ENCODE data around the gene RFTN1.

Gene RFTN1

DNA sequence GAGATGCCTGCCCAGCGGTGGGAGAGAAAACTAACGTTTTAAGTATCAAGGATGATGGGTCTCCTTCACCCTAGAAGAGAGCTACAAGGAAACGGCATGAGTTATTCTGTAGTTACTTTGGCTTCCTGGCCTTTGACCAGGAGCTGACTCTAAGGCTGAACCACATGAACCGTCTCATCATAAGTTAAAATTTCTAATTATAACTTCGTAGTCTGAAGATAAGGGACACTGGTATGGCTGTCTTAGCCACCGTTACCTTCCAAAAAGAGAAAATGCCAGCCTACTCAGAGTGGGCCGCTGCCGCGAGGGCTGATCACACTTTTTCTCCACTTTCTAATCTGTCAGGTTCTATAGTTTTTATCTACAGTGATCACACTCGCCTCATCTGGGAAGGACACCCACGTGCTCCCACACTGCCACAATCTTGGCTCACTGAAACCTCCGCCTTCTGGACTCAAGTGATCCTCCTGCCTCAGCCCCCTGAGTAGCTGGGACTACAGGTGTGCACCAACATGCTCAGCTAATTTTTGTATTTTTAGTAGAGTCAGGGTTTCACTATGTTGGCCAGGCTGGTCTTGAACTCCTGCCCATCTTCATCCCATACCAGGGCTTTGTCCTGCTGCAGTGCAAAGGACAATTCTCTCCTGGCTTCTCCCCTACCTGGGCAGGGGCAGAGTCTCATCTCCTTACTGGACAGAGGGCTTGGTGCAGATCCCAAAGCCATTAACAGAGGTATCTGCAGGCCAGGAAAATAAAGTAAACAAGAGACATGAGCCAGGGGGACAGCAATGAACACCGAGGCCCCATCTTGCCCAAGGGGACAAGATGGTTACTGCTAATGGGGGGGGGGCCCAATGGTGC, 73.4 kb downstream of the RFTN1 start:
- DNase-seq, result no peak
- H2AK5ac ChIP-seq (ENCODE audit: low read length), result no peak overlapping the region
- H3K4me3 ChIP-seq (ENCODE audit: low read length), result no peak overlapping the region
- no peak overlapping the region for H2BK15ac ChIP-seq (replicated peaks; ENCODE audit: low read depth)
- no peak overlapping the region for H3K18ac ChIP-seq (ENCODE audit: low read length)
- no peak overlapping the region for H3K23ac ChIP-seq (ENCODE audit: low read length)
- H2BK5ac ChIP-seq (ENCODE audit: low read length), result no peak overlapping the region
- no peak overlapping the region for H3K9ac ChIP-seq (ENCODE audit: low read length)
- H4K5ac ChIP-seq (ENCODE audit: low read length), result no peak overlapping the region
- no peak overlapping the region for H3K56ac ChIP-seq (ENCODE audit: low read length)
- no CpG with 5 or more reads among the region's 13 CpGs for WGBS (ENCODE audit: extremely low coverage, insufficient coverage, low lambda C conversion rate)
- no peak overlapping the region for H3K27ac ChIP-seq (ENCODE audit: low read depth, low read length)
- H3K36me3 ChIP-seq (ENCODE audit: control insufficient read depth, insufficient read depth, low read length), result no peaks in the 10 kb centered on the region
- H3K4me2 ChIP-seq (ENCODE audit: low read length), result no peak overlapping the region
- H3K27me3 ChIP-seq (ENCODE audit: insufficient read depth, low read length, poor library complexity), result no peaks in the 10 kb centered on the region
- H3K4me1 ChIP-seq (ENCODE audit: control insufficient read depth, low read depth, low read length), result no peaks in the 10 kb centered on the region
- H3K79me1 ChIP-seq (ENCODE audit: low read length), result no peaks in the 10 kb centered on the region
- no peak overlapping the region for H2BK120ac ChIP-seq (ENCODE audit: low read depth, low read length)
- H4K8ac ChIP-seq (ENCODE audit: low read depth, low read length), result no peak overlapping the region
- no peaks in the 10 kb centered on the region for H3K79me2 ChIP-seq (ENCODE audit: control insufficient read depth, insufficient read depth, low read length)
- no peak overlapping the region for H3K4ac ChIP-seq (ENCODE audit: low read depth, low read length)

DNA sequence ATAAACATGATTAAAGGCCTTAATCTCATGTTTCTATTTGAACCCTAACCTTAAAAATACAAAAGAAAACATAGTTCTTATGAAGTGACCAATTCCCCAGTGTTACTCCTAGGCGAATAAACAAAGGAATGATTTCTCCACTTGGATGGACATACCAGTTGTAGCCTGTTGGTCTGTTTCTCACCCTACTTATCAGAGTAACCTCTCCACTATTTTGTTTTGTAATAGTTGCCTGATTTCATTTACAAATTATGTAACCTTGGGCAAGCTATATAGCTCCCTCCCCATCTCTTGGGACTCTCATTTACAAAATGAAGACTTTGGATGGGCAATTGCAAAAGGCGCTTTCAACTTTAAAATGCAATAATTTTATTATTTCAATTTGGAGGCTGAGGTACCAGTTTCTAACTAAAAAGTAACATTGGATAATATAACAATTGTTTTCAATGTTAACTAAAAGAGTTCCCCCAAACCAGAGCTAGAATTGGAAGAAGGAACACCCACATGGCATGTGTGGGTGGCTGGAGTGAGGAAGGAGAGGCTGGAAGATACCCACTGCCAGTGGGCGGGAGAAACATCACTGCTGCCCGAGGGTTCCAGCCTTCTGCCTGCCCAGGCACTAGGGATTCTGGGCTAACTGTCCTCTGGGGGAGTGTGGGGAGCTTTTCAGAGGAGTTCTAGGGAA, 74.2 kb downstream of the RFTN1 start:
- Histone ChIP-seq H3K4ac (ENCODE audit: low read depth, low read length) (no peak overlapping the region), H3K36me3 (ENCODE audit: control insufficient read depth, insufficient read depth, low read length) (no peaks in the 10 kb centered on the region), H3K23ac (ENCODE audit: low read length) (no peak overlapping the region), H3K27me3 (ENCODE audit: insufficient read depth, low read length, poor library complexity) (no peaks in the 10 kb centered on the region), H2BK5ac (ENCODE audit: low read length) (no peak overlapping the region), H3K27ac (ENCODE audit: low read depth, low read length) (no peak overlapping the region), H2BK120ac (ENCODE audit: low read depth, low read length) (no peak overlapping the region), H3K18ac (ENCODE audit: low read length) (no peak overlapping the region), H4K8ac (ENCODE audit: low read depth, low read length) (no peak overlapping the region), H3K56ac (ENCODE audit: low read length) (no peak overlapping the region), H2BK15ac (replicated peaks; ENCODE audit: low read depth) (no peak overlapping the region), H3K9ac (ENCODE audit: low read length) (no peak overlapping the region), H4K5ac (ENCODE audit: low read length) (no peak overlapping the region), H3K79me2 (ENCODE audit: control insufficient read depth, insufficient read depth, low read length) (no peaks in the 10 kb centered on the region), H2AK5ac (ENCODE audit: low read length) (no peak overlapping the region), H3K4me2 (ENCODE audit: low read length) (no peak overlapping the region), H3K4me1 (ENCODE audit: control insufficient read depth, low read depth, low read length) (no peaks in the 10 kb centered on the region), H3K4me3 (ENCODE audit: low read length) (no peak overlapping the region), H3K79me1 (ENCODE audit: low read length) (no peaks in the 10 kb centered on the region)
- no peak for DNase-seq
- WGBS (ENCODE audit: extremely low coverage, insufficient coverage, low lambda C conversion rate), result no CpG with 5 or more reads among the region's 4 CpGs

DNA sequence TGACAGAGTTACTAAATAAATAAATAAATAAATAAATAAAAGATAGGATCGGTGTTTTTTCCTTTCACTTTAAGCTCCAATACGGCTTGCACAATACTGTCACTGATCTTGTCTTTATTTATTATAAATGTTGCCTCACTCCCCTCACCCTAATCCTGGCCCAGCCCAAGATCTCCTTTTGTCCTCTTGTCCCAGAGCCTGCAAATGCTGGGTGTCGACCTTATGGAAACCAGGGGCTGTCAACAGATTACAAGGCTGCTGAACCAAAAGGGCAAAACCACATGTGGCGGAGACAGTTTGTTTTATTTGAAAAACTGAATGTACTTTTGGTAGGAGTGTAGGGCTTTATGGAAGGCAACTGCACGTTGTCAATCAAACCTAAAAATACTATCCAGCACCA, 75.9 kb downstream of the RFTN1 start:
- H3K27me3 ChIP-seq (ENCODE audit: insufficient read depth, low read length, poor library complexity), result no peaks in the 10 kb centered on the region
- H3K79me2 ChIP-seq (ENCODE audit: control insufficient read depth, insufficient read depth, low read length), result no peaks in the 10 kb centered on the region
- H3K4me1 ChIP-seq (ENCODE audit: control insufficient read depth, low read depth, low read length), result no peaks in the 10 kb centered on the region
- no peak overlapping the region for H2AK5ac ChIP-seq (ENCODE audit: low read length)
- no peak overlapping the region for H3K4me2 ChIP-seq (ENCODE audit: low read length)
- no peak overlapping the region for H3K23ac ChIP-seq (ENCODE audit: low read length)
- H3K36me3 ChIP-seq (ENCODE audit: control insufficient read depth, insufficient read depth, low read length), result no peaks in the 10 kb centered on the region
- H3K9ac ChIP-seq (ENCODE audit: low read length), result no peak overlapping the region
- no peak for DNase-seq
- H4K8ac ChIP-seq (ENCODE audit: low read depth, low read length), result no peak overlapping the region
- no peak overlapping the region for H3K56ac ChIP-seq (ENCODE audit: low read length)
- H2BK15ac ChIP-seq (replicated peaks; ENCODE audit: low read depth), result no peak overlapping the region
- no CpG with 5 or more reads among the region's 5 CpGs for WGBS (ENCODE audit: extremely low coverage, insufficient coverage, low lambda C conversion rate)
- H2BK120ac ChIP-seq (ENCODE audit: low read depth, low read length), result no peak overlapping the region
- H3K18ac ChIP-seq (ENCODE audit: low read length), result no peak overlapping the region
- H4K5ac ChIP-seq (ENCODE audit: low read length), result no peak overlapping the region
- H2BK5ac ChIP-seq (ENCODE audit: low read length), result no peak overlapping the region
- H3K4ac ChIP-seq (ENCODE audit: low read depth, low read length), result no peak overlapping the region
- no peak overlapping the region for H3K27ac ChIP-seq (ENCODE audit: low read depth, low read length)
- H3K4me3 ChIP-seq (ENCODE audit: low read length), result no peak overlapping the region
- H3K79me1 ChIP-seq (ENCODE audit: low read length), result no peaks in the 10 kb centered on the region

DNA sequence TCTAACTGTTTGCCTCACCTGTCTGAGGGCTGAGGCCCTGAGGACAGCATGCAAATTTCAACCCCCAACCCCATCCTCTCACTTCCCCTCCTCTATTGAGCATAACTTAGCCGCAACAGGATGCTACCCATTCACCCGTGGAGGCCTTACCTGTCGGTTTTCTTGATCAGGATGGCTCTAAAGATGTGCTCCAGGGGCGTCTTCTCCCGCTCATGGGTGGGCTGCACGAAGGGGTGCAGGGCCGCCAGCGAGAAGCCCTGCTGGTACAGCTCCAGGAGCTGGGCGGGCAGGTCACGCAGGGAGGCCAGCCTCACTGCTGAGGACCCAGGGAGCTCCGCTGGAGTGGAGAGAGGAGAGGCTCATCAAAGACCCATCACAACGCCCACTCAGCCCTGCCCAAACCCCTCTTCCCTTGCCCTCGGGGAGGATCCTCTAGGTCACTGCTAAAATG, 79.8 kb downstream of the RFTN1 start:
- Histone ChIP-seq H3K27ac (ENCODE audit: low read depth, low read length) (no peak overlapping the region), H3K4ac (ENCODE audit: low read depth, low read length) (no peak overlapping the region), H3K27me3 (ENCODE audit: insufficient read depth, low read length, poor library complexity) (no peaks in the 10 kb centered on the region), H3K79me1 (ENCODE audit: low read length) (no peaks in the 10 kb centered on the region), H2BK15ac (replicated peaks; ENCODE audit: low read depth) (no peak overlapping the region), H3K18ac (ENCODE audit: low read length) (no peak overlapping the region), H3K79me2 (ENCODE audit: control insufficient read depth, insufficient read depth, low read length) (no peaks in the 10 kb centered on the region), H3K4me1 (ENCODE audit: control insufficient read depth, low read depth, low read length) (no peaks in the 10 kb centered on the region), H4K8ac (ENCODE audit: low read depth, low read length) (no peak overlapping the region), H3K9ac (ENCODE audit: low read length) (no peak overlapping the region), H2BK5ac (ENCODE audit: low read length) (no peak overlapping the region), H2AK5ac (ENCODE audit: low read length) (no peak overlapping the region), H2BK120ac (ENCODE audit: low read depth, low read length) (no peak overlapping the region), H4K5ac (ENCODE audit: low read length) (no peak overlapping the region), H3K4me3 (ENCODE audit: low read length) (no peak overlapping the region), H3K4me2 (ENCODE audit: low read length) (no peak overlapping the region), H3K56ac (ENCODE audit: low read length) (no peak overlapping the region), H3K36me3 (ENCODE audit: control insufficient read depth, insufficient read depth, low read length) (no peaks in the 10 kb centered on the region), H3K23ac (ENCODE audit: low read length) (no peak overlapping the region)
- DNase-seq, result no peak
- WGBS (ENCODE audit: extremely low coverage, insufficient coverage, low lambda C conversion rate), result no CpG with 5 or more reads among the region's 13 CpGs

DNA sequence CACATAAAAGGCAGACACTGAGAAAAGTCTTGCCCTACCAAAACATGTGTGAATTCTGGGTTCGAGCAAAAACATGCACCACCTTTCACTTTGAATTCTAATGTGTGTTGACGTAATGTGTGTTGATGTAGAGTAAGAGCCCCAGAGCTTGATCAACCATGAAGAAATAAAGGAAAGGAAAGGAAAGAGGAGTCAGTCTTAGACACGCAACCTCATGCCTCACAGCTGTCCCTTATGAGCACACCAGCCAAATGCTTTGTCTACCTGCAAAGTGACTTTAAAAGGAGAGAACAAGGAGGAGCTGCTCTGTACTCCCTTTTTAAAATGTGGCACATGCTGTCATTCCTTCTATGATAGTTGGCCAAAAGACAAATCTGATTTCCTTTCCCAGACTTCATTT, 80.8 kb downstream of the RFTN1 start:
- Histone ChIP-seq H2BK5ac (ENCODE audit: low read length) (no peak overlapping the region), H3K9ac (ENCODE audit: low read length) (no peak overlapping the region), H4K8ac (ENCODE audit: low read depth, low read length) (no peak overlapping the region), H2BK15ac (replicated peaks; ENCODE audit: low read depth) (no peak overlapping the region), H3K4me3 (ENCODE audit: low read length) (no peak overlapping the region), H3K56ac (ENCODE audit: low read length) (no peak overlapping the region), H4K5ac (ENCODE audit: low read length) (no peak overlapping the region), H3K27me3 (ENCODE audit: insufficient read depth, low read length, poor library complexity) (no peaks in the 10 kb centered on the region), H3K27ac (ENCODE audit: low read depth, low read length) (no peak overlapping the region), H3K79me1 (ENCODE audit: low read length) (no peaks in the 10 kb centered on the region), H2AK5ac (ENCODE audit: low read length) (no peak overlapping the region), H3K4me2 (ENCODE audit: low read length) (no peak overlapping the region), H3K23ac (ENCODE audit: low read length) (no peak overlapping the region), H3K79me2 (ENCODE audit: control insufficient read depth, insufficient read depth, low read length) (no peaks in the 10 kb centered on the region), H3K18ac (ENCODE audit: low read length) (no peak overlapping the region), H3K4ac (ENCODE audit: low read depth, low read length) (no peak overlapping the region), H2BK120ac (ENCODE audit: low read depth, low read length) (no peak overlapping the region), H3K4me1 (ENCODE audit: control insufficient read depth, low read depth, low read length) (no peaks in the 10 kb centered on the region), H3K36me3 (ENCODE audit: control insufficient read depth, insufficient read depth, low read length) (no peaks in the 10 kb centered on the region)
- DNase-seq, result no peak
- WGBS (ENCODE audit: extremely low coverage, insufficient coverage, low lambda C conversion rate), result no CpG with 5 or more reads among the region's 3 CpGs
